Mesodermal cell (in vitro differentiated cells): ENCODE data around the gene MLLT11.

Source experiments
- H3K27ac ChIP-seq: 2 replicates; pipeline ENCODE4 v1.7.0; 2013; ENCODE audit warnings: mild to moderate bottlenecking, low read depth, low read length, moderate library complexity; ENCODE audit not compliant: severe bottlenecking
- H3K36me3 ChIP-seq: 2 replicates; pipeline ENCODE4 v1.7.1; 2013; ENCODE audit warnings: mild to moderate bottlenecking, low read length, moderate library complexity; ENCODE audit not compliant: control insufficient read depth, insufficient read depth
- H3K4me1 ChIP-seq: one replicate; pipeline ENCODE4 v1.7.1; 2013; ENCODE audit warnings: mild to moderate bottlenecking, low read length; ENCODE audit not compliant: insufficient read depth, control insufficient read depth, poor library complexity, severe bottlenecking
- H3K4me3 ChIP-seq: 2 replicates; pipeline ENCODE4 v1.7.0; 2013; ENCODE audit warnings: low read length, control low read depth, mild to moderate bottlenecking; ENCODE audit not compliant: insufficient read depth, poor library complexity, severe bottlenecking; ENCODE audit errors: extremely low read depth
- H3K9me3 ChIP-seq: 2 replicates; pipeline ENCODE4 v1.7.1; 2013; ENCODE audit warnings: mild to moderate bottlenecking, low read length, moderate library complexity; ENCODE audit not compliant: control insufficient read depth
- WGBS, 2 experiments: methylation state at CpG; one replicate each; pipeline ENCODE4 v1.1.5; 2013; ENCODE audit warnings: missing lambda C conversion rate in 2 of 2; ENCODE audit not compliant: insufficient coverage in 2 of 2; 5-methylcytosine and 5-hydroxymethylcytosine counted together

Gene MLLT11

GRCh38 chr1:151039521-151039920 is 20.7 kb upstream of the MLLT11 start:
- Histone ChIP-seq H3K9me3 (no peaks in the 10 kb centered on the region), H3K36me3 (peaks cover 9% of the 10 kb centered on the region)
- WGBS, 2 experiments, result 94 to 95% methylated on average over 3 of the region's 3 CpGs

GRCh38 chr1:151043163-151043562 is 17.0 kb upstream of the MLLT11 start:
- Histone ChIP-seq H3K4me1 (no peaks in the 10 kb centered on the region), H3K27ac (no peak overlapping the region), H3K36me3 (no peaks in the 10 kb centered on the region), H3K4me3 (no peak overlapping the region), H3K9me3 (no peaks in the 10 kb centered on the region)
- 100% methylated on average over 1 of the region's 1 CpG; no CpG with 5 or more reads in 1 of the 2 experiments for WGBS, 2 experiments

More at GRCh38 chr1:151039521-151039920, 20.7 kb upstream of the MLLT11 start:
- H3K4me3 ChIP-seq, result no peak overlapping the region
- H3K4me1 ChIP-seq, result no peaks in the 10 kb centered on the region
- no peak overlapping the region for H3K27ac ChIP-seq

- Histone ChIP-seq H3K4me3 (peak within 1 kb of the TSS; percentile 68), H3K4me1 (no peaks in the 10 kb centered on the region), H3K9me3 (no peaks in the 10 kb centered on the region), H3K27ac (peak within 1 kb of the TSS; percentile 78), H3K36me3 (peaks cover 22% of the 10 kb centered on the region)
- 0 to 1% methylated on average over 9 to 28 of the region's 29 CpGs for WGBS, 2 experiments
These were observed 12.6 kb upstream of the MLLT11 start, which contains the start of gene C1orf56 for GRCh38 chr1:151047591-151047924. C1orf56 (plus strand) TSS chr1:151047751; CDS start chr1:151047848, 97 bp downstream.

GRCh38 chr1:151047925-151048644 is 12.1 kb upstream of the MLLT11 start:
- Histone ChIP-seq H3K27ac (peak overlapping the region; percentile 78), H3K4me3 (peak overlapping the region; percentile 68), H3K9me3 (no peaks in the 10 kb centered on the region), H3K4me1 (no peaks in the 10 kb centered on the region), H3K36me3 (peaks cover 27% of the 10 kb centered on the region)
- WGBS, 2 experiments, result 2 to 3% methylated on average over 41 to 47 of the region's 48 CpGs

- WGBS, 2 experiments, result 54 to 86% methylated on average over 1 to 2 of the region's 3 CpGs
- Histone ChIP-seq H3K27ac (no peak overlapping the region), H3K9me3 (no peaks in the 10 kb centered on the region), H3K4me3 (peak overlapping the region; percentile 68), H3K4me1 (no peaks in the 10 kb centered on the region), H3K36me3 (peaks cover 33% of the 10 kb centered on the region)
These were observed 11.6 kb upstream of the MLLT11 start for GRCh38 chr1:151048645-151049032.

- Histone ChIP-seq H3K36me3 (peaks cover 41% of the 10 kb centered on the region), H3K9me3 (no peaks in the 10 kb centered on the region), H3K4me3 (no peak overlapping the region), H3K27ac (no peak overlapping the region), H3K4me1 (no peaks in the 10 kb centered on the region)
- WGBS, 2 experiments, result 93 to 94% methylated on average over 4 of the region's 5 CpGs
These were observed 10.7 kb upstream of the MLLT11 start for GRCh38 chr1:151049458-151049857.

- H3K27ac ChIP-seq, result no peak overlapping the region
- no peak overlapping the region for H3K4me3 ChIP-seq
- WGBS, 2 experiments, result no CpG with 5 or more reads among the region's 2 CpGs
These were observed 10.0 kb upstream of the MLLT11 start for GRCh38 chr1:151050051-151050688.

GRCh38 chr1:151051356-151052009 is 8.7 kb upstream of the MLLT11 start:
- H3K27ac ChIP-seq, result no peak overlapping the region
- no peak overlapping the region for H3K4me3 ChIP-seq
- H3K9me3 ChIP-seq, result no peaks in the 10 kb centered on the region
- H3K36me3 ChIP-seq, result peaks cover 61% of the 10 kb centered on the region
- 100% methylated on average over 1 of the region's 2 CpGs; no CpG with 5 or more reads in 1 of the 2 experiments for WGBS, 2 experiments
- H3K4me1 ChIP-seq, result peaks cover 6% of the 10 kb centered on the region

More at GRCh38 chr1:151050051-151050688, 10.0 kb upstream of the MLLT11 start:
- Histone ChIP-seq H3K36me3 (peaks cover 48% of the 10 kb centered on the region), H3K9me3 (no peaks in the 10 kb centered on the region), H3K4me1 (no peaks in the 10 kb centered on the region)

GRCh38 chr1:151054971-151055547 is 5.1 kb upstream of the MLLT11 start:
- H3K36me3 ChIP-seq, result peaks cover 78% of the 10 kb centered on the region
- 94 to 100% methylated on average over 1 to 4 of the region's 4 CpGs for WGBS, 2 experiments

GRCh38 chr1:151055581-151055980 is 4.6 kb upstream of the MLLT11 start:
- WGBS, 2 experiments, result 83% methylated on average over 1 of the region's 2 CpGs; no CpG with 5 or more reads in 1 of the 2 experiments
- H3K36me3 ChIP-seq, result peaks cover 75% of the 10 kb centered on the region
- H3K4me3 ChIP-seq, result no peak overlapping the region
- H3K4me1 ChIP-seq, result peaks cover 18% of the 10 kb centered on the region
- H3K9me3 ChIP-seq, result no peaks in the 10 kb centered on the region
- no peak overlapping the region for H3K27ac ChIP-seq

More at GRCh38 chr1:151054971-151055547, 5.1 kb upstream of the MLLT11 start:
- H3K4me1 ChIP-seq, result peaks cover 18% of the 10 kb centered on the region
- H3K9me3 ChIP-seq, result no peaks in the 10 kb centered on the region
- H3K4me3 ChIP-seq, result no peak overlapping the region
- no peak overlapping the region for H3K27ac ChIP-seq
